A549 (cell line): ENCODE data around the gene CDC42BPG. TPM values are rescaled to one million over a fixed set of nuclear protein-coding genes. Genes with fewer than 3 reads are reported as not detected.
A peak's percentile ranks its signal among the peaks of the same experiment; 100 is the strongest.

Source experiments
- ATAC-seq, 2 experiments: fragments of 200-7000 bp in 1 of 2; fragments of >200 bp in 1 of 2; cut with Nextera tagmentation in 1 of 2; cut with Tn5 transposase in 1 of 2; 3 replicates each; pipeline versions ENCODE4 v1.8.0 to v1.9.1; 2018 to 2020; ENCODE audit warnings: mild to moderate bottlenecking in 1 of 2, moderate library complexity in 1 of 2
- CTCF ChIA-PET: fragments of 300-600 bp; sonication (Branson Sonifier 250); formaldehyde crosslinking; extraction: SDS; loops from one replicate; lab custom pipeline; 2021; ENCODE audit warnings: antibody characterized with exemption, inconsistent platforms; lab: Yijun Ruan, JAX
- POLR2A ChIA-PET: fragments of 350-600 bp; formaldehyde crosslinking; extraction: SDS; loops from one replicate; lab custom pipeline; 2021; ENCODE audit warnings: antibody characterized with exemption, inconsistent platforms; lab: Yijun Ruan, JAX
- DNase-seq, 2 experiments: peaks; one replicate each; pipeline versions ENCODE4 v3.0.0 to v3.0.0-alpha.2; 2011 to 2016; ENCODE audit warnings: low read depth in 1 of 2, low spot score in 1 of 2
- FAIRE-seq: peaks from 2 replicates; lab custom pipeline; 2011; peaks lifted over from hg19 to GRCh38; lab: Jason Lieb, UNC
- H3K27ac ChIP-seq, 2 experiments: fragments of >200 bp; sonication (Bioruptor Twin); formaldehyde crosslinking; 3 replicates each; pipeline ENCODE4 v1.5.1; 2016 to 2017
- H3K4me1 ChIP-seq: fragments of >200 bp; sonication (Bioruptor Twin); formaldehyde crosslinking; 3 replicates; pipeline ENCODE4 v1.6.1; 2016
- H3K4me2 ChIP-seq: fragments of >200 bp; sonication (Bioruptor Twin); formaldehyde crosslinking; 3 replicates; pipeline ENCODE4 v1.6.1; 2016
- H3K4me3 ChIP-seq: fragments of >200 bp; sonication (Bioruptor Twin); formaldehyde crosslinking; 3 replicates; pipeline ENCODE4 v1.5.1; 2016
- H3K9me3 ChIP-seq: fragments of >200 bp; sonication (Bioruptor Twin); formaldehyde crosslinking; 3 replicates; pipeline ENCODE4 v1.6.1; 2016
- BCL3 ChIP-seq: fragments of >200 bp; sonication (Bioruptor Twin); formaldehyde crosslinking; IDR thresholded peaks from 3 replicates; pipeline ENCODE4 v1.6.1; 2016
- CHD2 ChIP-seq: fragments of 150-350 bp; IDR thresholded peaks from 2 replicates; pipeline ENCODE4 v1.6.1; 2014; ENCODE audit warnings: low read length; ENCODE audit not compliant: partially characterized antibody
- CHD4 ChIP-seq: fragments of 200-600 bp; sonication (generic); IDR thresholded peaks from 2 replicates; pipeline ENCODE4 v1.6.1; 2016; ENCODE audit warnings: antibody characterized with exemption, mild to moderate bottlenecking, borderline replicate concordance
- GATA3 ChIP-seq: IDR thresholded peaks from 2 replicates; pipeline ENCODE4 v1.6.1; 2012; ENCODE audit warnings: borderline replicate concordance
- HMGXB4 ChIP-seq: fragments of 250-450 bp; sonication (Bioruptor Pico); IDR thresholded peaks from 2 replicates; pipeline ENCODE4 v1.5.0; 2021; ENCODE audit warnings: mild to moderate bottlenecking, moderate library complexity, borderline replicate concordance
- HOXA7 ChIP-seq: fragments of 250-450 bp; sonication (Bioruptor Pico); IDR thresholded peaks from 2 replicates; pipeline ENCODE4 v1.5.0; 2020; ENCODE audit warnings: mild to moderate bottlenecking, moderate library complexity
- JUNB ChIP-seq: fragments of >200 bp; sonication (Bioruptor Twin); formaldehyde crosslinking; IDR thresholded peaks from 2 replicates; pipeline ENCODE4 v1.6.1; 2016
- MAFK ChIP-seq: fragments of 450-650 bp; IDR thresholded peaks from 2 replicates; pipeline ENCODE4 v1.6.1; 2014; ENCODE audit not compliant: partially characterized antibody
- MAZ ChIP-seq: fragments of 150-350 bp; IDR thresholded peaks from 2 replicates; pipeline ENCODE4 v1.6.1; 2014; ENCODE audit warnings: antibody characterized with exemption, low read depth, low read length, borderline replicate concordance
- PBX3 ChIP-seq: IDR thresholded peaks from 2 replicates; pipeline ENCODE4 v1.6.1; 2012
- POLR2AphosphoS2 ChIP-seq: conservative IDR thresholded peaks from 2 replicates; pipeline ENCODE4 v1.6.1; 2012; ENCODE audit warnings: low read length, improper control_type of control experiment, inconsistent platforms
- RAD21 ChIP-seq, 2 experiments: fragments of >200 bp in 1 of 2; sonication (Bioruptor Twin) in 1 of 2; formaldehyde crosslinking in 1 of 2; IDR thresholded peaks in 1 of 2; conservative IDR thresholded peaks in 1 of 2; 2 replicates in 1 of 2; 3 replicates in 1 of 2; pipeline ENCODE4 v1.6.1; 2012 to 2018; ENCODE audit warnings: inconsistent platforms in 1 of 2
- RCOR1 ChIP-seq: fragments of 150-350 bp; IDR thresholded peaks from 2 replicates; pipeline ENCODE4 v1.6.1; 2014; ENCODE audit warnings: antibody characterized with exemption, low read length, low read depth
- RFX5 ChIP-seq: fragments of 450-650 bp; IDR thresholded peaks from 2 replicates; pipeline ENCODE4 v1.7.1; 2014; ENCODE audit warnings: antibody characterized with exemption, mild to moderate bottlenecking, moderate library complexity
- TP53 ChIP-seq: fragments of 250-450 bp; sonication (Bioruptor Pico); IDR thresholded peaks from 2 replicates; pipeline ENCODE4 v1.5.0; 2021; ENCODE audit warnings: mild to moderate bottlenecking, moderate library complexity
- WGBS: methylation state at CpG from one replicate; pipeline ENCODE4 v1.1.6; 2017; ENCODE audit errors: missing lambda C conversion rate; 5-methylcytosine and 5-hydroxymethylcytosine counted together
- polyA plus RNA-seq, 4 experiments: library from polyadenylated mRNA; depleted of rRNA in 3 of 4; stranded (reverse); fragments of >200 nt; fragmentation: RNase III in 1 of 4; extraction: RNeasy Plus Mini Kit Qiagen cat#74134 plus additional on column Dnase treatment in 1 of 4; gene quantifications; 2 replicates in 3 of 4; 3 replicates in 1 of 4; pipeline ENCODE4 v1.2.3, GENCODE V29; 2011 to 2017
- TF ChIP-seq, protein P1 (sequence below): IDR thresholded peaks from 2 replicates; pipeline ENCODE4 v1.6.1; 2012
- TF ChIP-seq, protein P2 (sequence below): fragments of 200-600 bp; sonication (generic); IDR thresholded peaks from 2 replicates; pipeline ENCODE4 v1.6.1; 2016; ENCODE audit warnings: antibody characterized with exemption, mild to moderate bottlenecking, moderate library complexity

CDC42BPG gene
- polyA plus RNA-seq, 2 of the 4 experiments (the other 2 are of a cell fraction): 0.35 to 1.0 TPM

DNA sequence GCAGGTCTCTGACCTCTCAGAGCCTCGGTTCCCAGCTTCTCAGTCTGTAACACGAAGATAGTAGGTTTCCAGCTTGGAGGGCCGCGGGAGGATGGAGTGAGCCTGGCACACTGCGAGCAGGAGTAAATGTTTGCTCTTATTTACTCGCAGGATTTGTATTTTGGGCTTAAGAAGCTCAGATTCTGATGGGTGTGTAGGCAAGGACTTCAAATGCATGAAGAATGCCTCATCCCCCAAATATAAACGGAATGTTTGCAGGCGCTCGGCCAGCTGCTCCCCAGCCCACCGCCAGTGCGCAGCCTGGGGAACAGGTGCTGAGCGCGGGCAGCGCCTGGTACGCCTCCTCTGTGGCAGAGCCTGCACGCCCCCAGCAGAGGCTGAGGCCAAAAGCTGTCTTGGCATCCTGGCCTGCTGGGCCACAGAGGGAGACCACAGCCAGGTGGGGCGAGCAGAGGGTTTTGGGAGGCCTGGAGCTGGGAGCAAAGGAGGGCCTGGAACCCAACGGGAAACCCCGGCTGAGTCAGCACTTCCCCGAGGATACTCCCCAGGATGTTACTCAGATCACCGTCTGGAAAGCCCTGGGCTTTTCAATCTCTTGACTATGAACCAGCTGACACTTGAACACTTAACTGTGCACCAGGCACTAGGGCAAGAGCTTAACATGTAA is 24.6 kb upstream of the CDC42BPG start:
- Histone ChIP-seq H3K9me3 (no peaks in the 10 kb centered on the region), H3K27ac (peak overlapping the region; percentile 62 to 87), H3K4me1 (peaks cover 79% of the 10 kb centered on the region), H3K4me2 (peak overlapping the region; percentile 69), H3K4me3 (peak overlapping the region; percentile 0; the same call in 1 of the 3 replicates)
- 12% methylated on average over 20 of the region's 21 CpGs for whole genome bisulfite sequencing
- TF ChIP-seq POLR2AphosphoS2 (0 out of 2 replicates have a peak, but pooled peaks have one; percentile 34), JUNB (peak; percentile 34; the same call in 1 of the 2 replicates), MAFK (peak; percentile 98), TP53 (CRISPR knock-in tag) (no peak), GATA3 (peak; percentile 56; the same call in 1 of the 2 replicates)
- TF ChIP-seq, protein P1, sequence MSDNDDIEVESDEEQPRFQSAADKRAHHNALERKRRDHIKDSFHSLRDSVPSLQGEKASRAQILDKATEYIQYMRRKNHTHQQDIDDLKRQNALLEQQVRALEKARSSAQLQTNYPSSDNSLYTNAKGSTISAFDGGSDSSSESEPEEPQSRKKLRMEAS: peak; percentile 60
- POLR2A ChIA-PET: interaction anchor here (1.2 to 3.6 kb wide), 3 partner anchors 10 to 24 kb away, joined by 6 to 25 read pairs (median 9); partner anchors contain the start of gene EHD1
- no peak for FAIRE-seq
- CTCF ChIA-PET: interaction anchor here (0.5 to 39.4 kb wide), 11 partner anchors 18 to 642 kb away, joined by 3 to 1607 read pairs (median 4); partner anchors contain the start of genes ARL2, CDC42BPG and EHD1
- ATAC-seq: peak; percentile 65 to 73
- peak; percentile 60 to 72 for DNase-seq

GRCh38 chr11:64867748-64868462 is 23.5 kb upstream of the CDC42BPG start:
- DNase-seq (no peak), FAIRE-seq (no peak), ATAC-seq (no peak)
- no peak for TF ChIP-seq HOXA7 (CRISPR knock-in tag)
- no peak for TF ChIP-seq MAZ
- no peak for TF ChIP-seq POLR2AphosphoS2
- no peak for TF ChIP-seq RAD21 (conservative IDR thresholded peaks at IDR 0.05 in 1 of 2, IDR thresholded peaks at IDR 0.05 in 1 of 2)
- Histone ChIP-seq H3K9me3 (no peaks in the 10 kb centered on the region), H3K4me1 (peaks cover 79% of the 10 kb centered on the region), H3K4me3 (no peak overlapping the region), H3K27ac (peak overlapping the region; percentile 62 to 87; a peak in 5 of 6 replicates), H3K4me2 (peak overlapping the region; percentile 69)
- ChIA-PET POLR2A (interaction anchor here (1.4 to 3.6 kb wide), 2 partner anchors 11 to 25 kb away, joined by 6 to 25 read pairs; partner anchors contain the start of gene EHD1), CTCF (interaction anchor here (1.2 to 39.4 kb wide), 4 partner anchors 19 to 146 kb away, joined by 4 to 1607 read pairs (median 236); partner anchors contain the start of genes ARL2, CDC42BPG and EHD1)
- 84% methylated on average over 28 of the region's 28 CpGs for WGBS

DNA sequence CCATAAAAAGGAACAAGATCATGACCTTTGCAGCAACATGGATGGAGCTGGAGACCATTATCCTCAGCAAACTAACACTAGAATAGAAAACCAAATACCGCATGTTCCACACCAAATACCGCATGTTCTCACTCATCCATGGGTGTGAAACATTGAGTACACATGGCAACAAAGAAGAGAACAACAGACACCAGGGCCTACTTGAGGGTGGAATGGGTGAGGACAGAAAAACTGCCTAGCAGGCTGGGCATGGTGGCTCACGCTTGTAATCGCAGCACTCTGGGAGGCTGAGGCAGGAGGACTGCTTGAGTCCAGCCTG is 21.7 kb upstream of the CDC42BPG start:
- ChIA-PET CTCF (interaction anchor here (0.7 to 39.4 kb wide), 4 partner anchors 18 to 252 kb away, joined by 3 to 1607 read pairs (median 232); partner anchors contain the start of genes CDC42BPG, EHD1 and MAJIN), POLR2A (no interaction called here)
- Histone ChIP-seq H3K4me3 (no peak overlapping the region), H3K9me3 (no peaks in the 10 kb centered on the region), H3K4me1 (peaks cover 68% of the 10 kb centered on the region), H3K27ac (peak overlapping the region in 1 of 2 experiments; percentile 21; a peak in 1 of 6 replicates), H3K4me2 (peak overlapping the region; percentile 16; the same call in 1 of the 3 replicates)
- no peak for TF ChIP-seq CHD2
- TF ChIP-seq HMGXB4 (CRISPR knock-in tag): no peak
- TF ChIP-seq CHD4: no peak
- TF ChIP-seq RCOR1: no peak
- TF ChIP-seq POLR2AphosphoS2: no peak
- TF ChIP-seq, protein P2, sequence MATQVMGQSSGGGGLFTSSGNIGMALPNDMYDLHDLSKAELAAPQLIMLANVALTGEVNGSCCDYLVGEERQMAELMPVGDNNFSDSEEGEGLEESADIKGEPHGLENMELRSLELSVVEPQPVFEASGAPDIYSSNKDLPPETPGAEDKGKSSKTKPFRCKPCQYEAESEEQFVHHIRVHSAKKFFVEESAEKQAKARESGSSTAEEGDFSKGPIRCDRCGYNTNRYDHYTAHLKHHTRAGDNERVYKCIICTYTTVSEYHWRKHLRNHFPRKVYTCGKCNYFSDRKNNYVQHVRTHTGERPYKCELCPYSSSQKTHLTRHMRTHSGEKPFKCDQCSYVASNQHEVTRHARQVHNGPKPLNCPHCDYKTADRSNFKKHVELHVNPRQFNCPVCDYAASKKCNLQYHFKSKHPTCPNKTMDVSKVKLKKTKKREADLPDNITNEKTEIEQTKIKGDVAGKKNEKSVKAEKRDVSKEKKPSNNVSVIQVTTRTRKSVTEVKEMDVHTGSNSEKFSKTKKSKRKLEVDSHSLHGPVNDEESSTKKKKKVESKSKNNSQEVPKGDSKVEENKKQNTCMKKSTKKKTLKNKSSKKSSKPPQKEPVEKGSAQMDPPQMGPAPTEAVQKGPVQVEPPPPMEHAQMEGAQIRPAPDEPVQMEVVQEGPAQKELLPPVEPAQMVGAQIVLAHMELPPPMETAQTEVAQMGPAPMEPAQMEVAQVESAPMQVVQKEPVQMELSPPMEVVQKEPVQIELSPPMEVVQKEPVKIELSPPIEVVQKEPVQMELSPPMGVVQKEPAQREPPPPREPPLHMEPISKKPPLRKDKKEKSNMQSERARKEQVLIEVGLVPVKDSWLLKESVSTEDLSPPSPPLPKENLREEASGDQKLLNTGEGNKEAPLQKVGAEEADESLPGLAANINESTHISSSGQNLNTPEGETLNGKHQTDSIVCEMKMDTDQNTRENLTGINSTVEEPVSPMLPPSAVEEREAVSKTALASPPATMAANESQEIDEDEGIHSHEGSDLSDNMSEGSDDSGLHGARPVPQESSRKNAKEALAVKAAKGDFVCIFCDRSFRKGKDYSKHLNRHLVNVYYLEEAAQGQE: no peak
- TF ChIP-seq PBX3: no peak
- TF ChIP-seq BCL3: no peak
- no peak for TF ChIP-seq RFX5
- no peak for ATAC-seq
- DNase-seq: no peak
- WGBS: 97% methylated on average over 4 of the region's 4 CpGs
- no peak for FAIRE-seq
